HuH-7.5 (cell line): Measurements from ENCODE around the gene C1QL4.
"Not testable (repeated sequence)": the region's sequence is repeated elsewhere in the genome, so short reads cannot be mapped to it uniquely, and the experiment has no call there.

Experiments
- DNase-seq: peaks from one replicate; pipeline ENCODE4 v3.0.0; 2011; ENCODE audit warnings: low spot score

Gene C1QL4

DNA sequence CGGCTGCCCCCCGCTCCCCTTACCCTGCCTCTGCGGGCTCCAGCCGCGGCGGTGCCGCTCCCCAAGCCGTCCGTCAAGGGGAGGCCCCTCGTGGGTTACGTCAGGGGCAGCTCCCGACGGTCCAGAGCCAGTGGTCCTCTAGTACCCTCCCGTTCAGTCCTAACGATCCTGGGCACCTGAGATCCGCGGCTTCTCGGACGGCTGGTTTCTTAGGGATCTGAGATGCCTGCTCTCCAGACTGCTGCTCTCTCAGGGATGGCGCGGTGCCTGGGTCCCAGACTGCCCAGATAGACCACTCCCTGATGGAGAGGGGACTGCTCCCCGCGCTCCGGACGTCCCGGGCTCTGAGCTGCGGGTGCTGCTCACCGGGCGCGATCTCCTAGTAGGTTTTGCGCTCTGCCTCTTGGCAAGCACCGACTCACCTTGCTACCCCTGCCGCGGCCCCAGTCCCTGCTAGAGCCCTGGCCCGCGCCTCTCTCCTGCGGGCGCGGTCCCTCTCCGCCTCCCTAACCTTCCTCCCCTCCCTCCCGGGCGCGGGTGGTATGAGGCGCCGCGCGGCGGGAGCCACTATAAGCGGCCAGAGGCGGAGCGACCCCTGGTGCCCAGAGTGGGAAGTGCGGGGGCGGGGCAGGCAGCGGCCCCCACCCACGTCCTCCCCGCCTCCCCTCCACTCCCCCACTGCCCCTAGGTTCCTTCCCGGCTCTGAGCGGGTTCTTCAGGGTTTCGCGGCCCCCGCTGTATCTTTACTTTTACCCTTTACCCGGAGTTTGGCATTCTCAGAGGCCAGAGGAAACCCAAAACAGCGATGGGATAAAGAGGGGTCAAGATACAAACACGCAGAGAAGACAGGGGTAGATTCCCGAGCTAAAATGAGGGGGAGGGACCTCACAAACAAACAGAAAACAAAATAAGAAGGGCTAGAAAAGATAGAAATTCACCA lies at the start of gene C1QL4:
C1QL4 (minus strand) TSS at position 544 of the 940 bp plus-strand sequence. CDS start 711 bp downstream, outside the sequence.
- peak; percentile 98 for DNase-seq

DNA sequence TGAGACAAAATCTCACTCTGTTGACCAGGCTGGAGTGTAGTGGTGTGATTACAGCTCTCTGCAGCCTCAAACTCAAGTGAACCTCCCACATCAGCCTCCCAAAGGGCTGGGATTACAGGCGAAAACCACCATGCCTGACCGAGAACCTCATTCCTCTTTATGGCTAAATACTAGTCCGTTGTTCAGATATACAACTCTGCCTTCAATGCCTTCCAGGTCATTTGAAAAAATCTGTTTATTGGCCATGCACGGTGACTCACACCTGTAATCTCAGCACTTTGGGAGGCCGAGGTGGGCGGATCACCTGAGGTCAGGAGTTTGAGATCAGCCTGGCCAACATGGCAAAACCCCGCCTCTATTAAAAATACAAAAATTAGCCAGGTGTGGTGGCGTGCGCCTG lies 43.2 kb upstream of the C1QL4 start:
- not testable (repeated sequence) for DNase-seq

DNA sequence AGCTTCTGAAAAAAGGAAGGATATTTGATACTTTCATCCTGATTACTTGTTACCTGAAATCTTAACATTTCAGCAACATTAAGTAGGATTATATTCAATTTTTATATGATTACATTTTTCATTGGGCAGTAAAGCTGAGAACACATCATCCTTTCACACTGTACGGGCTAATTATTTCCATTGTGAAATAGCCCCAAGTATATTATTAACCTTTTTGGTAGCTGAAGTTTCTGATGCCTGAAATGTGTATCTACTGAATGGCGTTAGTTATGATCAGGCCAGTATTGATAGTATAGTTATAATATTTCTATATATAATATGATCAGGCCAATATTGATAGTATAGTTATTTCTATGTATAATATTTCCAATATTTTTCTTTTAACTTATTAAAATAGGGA lies 40.4 kb upstream of the C1QL4 start:
- DNase-seq: no peak

DNA sequence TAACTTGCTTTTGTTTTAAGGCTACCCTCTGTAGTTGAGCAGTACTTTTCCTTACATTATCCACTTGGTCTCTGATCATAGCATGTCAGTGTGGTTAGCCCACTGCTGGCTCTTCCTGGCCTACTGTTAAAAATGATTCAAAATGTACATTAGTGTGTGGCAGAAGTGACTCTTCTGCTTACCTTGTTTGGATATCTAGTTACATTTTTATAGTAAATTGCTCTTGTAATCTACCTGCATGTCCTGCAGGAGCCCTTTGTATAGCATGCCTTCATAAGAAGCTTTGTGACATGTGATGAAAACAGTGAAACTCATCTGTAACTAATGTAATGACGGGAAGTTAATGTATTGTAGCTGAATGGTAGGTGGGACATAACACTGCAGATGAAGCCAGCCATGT lies 38.4 kb upstream of the C1QL4 start:
- DNase-seq: no peak

DNA sequence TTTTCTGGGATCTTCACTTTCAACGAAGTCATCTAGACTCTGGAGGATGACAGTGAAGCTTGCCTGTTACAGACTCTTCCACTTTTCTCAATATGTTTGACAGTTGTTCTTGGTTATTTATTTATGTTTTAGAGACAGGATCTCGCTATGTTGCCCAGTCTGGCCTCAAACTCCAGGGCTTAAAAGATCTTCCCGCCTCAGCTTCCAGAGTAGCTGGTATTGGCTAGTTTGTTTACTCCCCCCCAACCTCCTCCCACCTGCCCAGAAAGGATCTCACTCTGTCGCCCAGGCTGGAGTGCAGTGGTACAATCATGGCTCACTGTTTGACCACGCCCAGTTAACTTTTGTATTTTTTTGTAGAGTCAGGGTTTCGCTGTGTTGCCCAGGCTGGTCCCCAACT lies 33.6 kb upstream of the C1QL4 start:
- no peak for DNase-seq

DNA sequence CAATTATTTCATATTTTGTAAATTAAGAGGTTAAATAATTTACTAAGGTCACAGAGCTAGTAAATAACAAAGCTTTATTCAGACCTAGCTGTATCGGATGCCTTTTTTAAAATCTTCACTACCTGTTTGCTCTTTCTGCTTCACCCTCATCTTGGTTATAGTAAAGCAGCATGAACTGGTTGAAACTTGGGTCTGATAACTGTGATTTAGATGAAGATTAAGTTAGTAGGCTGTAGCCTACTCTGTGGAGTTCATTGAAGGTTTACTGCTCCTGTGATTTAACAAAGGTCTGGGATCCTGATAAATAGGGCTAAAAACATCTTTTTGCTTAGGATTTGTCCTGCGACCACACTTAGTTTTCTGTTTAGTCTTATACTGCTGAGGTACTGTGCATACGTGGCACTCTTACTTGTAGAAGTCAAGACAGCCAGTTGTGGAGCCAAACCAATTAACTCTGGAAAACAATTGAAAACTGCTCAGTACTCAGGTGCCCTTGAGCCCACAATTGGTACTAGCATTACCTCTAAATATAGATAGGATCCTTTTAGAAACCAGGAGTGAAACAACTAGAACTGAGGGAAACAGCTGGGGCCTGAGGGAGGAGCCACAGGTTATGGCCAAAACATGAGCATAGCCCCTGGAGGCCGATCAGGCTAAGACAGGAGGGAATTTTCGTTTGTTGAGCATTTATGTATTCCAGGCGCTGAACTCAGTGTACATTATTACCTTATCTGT lies 32.6 kb upstream of the C1QL4 start:
- DNase-seq: peak; percentile 54

DNA sequence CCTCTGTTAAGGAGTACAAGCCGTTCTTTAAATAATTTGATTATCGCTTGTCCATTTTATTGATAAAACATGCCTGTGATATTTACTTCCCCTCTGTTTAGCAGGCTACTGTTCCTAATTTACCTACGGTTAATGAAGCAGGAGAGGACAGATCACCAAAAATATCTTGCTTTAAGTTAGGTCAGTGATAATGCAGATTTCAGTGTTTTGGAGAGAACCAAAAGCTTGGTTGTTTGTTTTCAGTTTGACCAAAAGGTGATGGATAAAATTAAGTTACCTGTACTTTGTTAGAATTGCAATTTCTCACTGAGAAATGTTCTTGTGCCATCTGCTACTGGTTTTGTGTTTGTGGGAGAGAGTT lies 31.2 kb upstream of the C1QL4 start:
- DNase-seq: no peak

DNA sequence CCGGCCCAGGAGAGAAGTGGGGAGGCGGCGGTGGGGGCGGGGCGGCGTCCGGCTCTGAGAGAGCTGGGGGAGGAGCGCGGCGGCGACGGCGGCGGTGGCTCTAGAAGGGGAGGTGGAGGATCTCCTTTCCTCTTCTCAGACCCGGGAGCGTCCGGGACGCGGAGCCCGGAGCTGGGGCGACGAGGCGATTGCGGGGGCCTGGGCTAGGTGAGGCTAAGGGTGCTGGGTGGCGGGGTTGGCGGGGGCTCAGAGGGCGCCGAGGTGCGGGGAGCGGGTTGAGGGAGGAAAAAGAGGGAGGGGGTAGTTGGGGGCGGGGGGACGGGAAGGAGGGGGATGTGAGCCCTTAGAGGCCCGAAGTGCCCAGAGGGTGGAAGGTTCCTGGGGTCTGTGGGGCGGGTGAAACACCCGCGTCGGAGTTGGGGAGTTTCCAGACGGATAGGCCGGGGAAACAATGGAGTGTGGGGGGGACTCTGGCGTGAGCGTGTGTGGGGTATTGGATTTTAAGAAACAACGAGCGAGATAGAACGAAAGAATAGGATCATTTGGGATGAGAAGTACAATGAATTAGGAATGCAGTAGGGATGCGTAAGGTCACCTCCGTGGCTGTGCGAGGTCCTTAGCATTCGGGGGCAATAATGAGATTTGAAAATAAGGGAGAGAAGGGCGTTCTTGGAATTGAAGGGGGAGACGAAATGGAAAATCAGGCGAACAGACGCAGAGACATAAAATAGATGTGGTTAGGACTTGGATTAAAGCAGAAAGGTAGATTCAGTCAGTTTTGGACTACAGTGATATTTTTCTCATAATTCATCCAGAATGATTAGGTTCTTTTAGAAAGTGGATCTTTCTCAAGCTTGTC lies 30.6 kb upstream of the C1QL4 start, which contains the start of gene SPATS2:
SPATS2 (plus strand) TSS at position 82 of the 859 bp plus-strand sequence. CDS start 93,551 bp downstream, outside the sequence.
- peak; percentile 47 for DNase-seq

DNA sequence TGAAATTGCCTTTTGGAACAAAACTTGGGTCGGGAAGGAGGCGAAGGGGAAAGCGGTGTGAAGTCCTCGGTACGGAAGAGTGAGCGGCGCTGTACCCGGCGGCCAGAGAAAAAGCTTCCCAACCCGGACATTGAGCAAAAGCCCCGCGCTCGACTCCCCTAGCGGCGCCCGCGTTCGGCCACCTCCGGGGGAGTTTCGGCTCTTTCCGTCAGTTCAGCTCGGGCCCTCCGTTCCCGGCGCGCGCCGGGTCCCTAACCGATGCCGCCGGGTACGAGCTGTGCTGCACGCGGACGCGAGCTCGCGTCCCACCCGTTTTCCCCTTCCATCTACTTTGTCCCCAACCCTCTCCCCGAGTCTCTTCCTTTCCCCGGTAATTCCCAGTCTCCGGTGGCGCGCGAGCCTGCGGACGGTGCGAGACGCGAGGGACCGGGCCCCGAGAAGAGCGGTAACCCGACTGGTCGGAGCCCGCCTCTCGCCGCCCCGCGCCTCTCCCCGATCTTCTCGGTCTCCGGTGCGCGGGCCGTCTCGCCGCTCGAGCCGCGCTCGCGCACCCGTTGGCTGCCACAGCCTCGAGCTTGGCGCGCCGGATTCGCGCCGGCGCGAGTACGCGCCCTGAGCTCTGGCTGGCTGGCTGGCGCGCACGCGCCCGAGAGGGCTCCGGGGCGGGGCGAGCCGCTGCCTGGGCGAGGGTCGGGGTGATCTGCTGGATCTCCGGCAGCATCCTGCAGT lies 29.8 kb upstream of the C1QL4 start:
- peak; percentile 93 for DNase-seq

DNA sequence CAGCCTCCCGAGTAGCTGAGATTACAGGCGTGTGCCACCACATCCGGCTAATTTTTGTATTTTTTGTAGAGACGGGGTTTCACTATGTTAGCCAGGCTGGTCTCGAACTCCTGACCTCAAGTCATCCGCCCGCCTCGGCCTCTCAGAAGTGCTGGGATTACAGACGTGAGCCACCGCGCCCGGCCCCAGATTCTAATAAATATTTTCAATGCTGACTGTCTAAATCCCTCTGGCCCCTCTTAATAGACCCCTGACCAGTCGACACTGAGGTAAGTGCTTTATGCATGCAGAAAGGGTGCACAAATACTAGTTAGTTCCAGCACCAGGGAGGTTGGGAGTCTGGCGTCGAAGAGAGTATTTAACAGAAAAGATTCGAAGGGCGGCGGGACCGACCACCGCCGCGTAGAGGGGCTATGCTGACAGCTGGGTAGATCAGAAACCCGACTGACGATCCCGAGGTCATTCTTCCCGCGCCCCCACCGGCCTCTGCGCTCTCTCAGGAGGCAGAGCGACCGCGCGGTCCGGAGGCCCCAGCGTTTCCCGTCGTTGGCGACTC lies 29.2 kb upstream of the C1QL4 start:
- no peak for DNase-seq

DNA sequence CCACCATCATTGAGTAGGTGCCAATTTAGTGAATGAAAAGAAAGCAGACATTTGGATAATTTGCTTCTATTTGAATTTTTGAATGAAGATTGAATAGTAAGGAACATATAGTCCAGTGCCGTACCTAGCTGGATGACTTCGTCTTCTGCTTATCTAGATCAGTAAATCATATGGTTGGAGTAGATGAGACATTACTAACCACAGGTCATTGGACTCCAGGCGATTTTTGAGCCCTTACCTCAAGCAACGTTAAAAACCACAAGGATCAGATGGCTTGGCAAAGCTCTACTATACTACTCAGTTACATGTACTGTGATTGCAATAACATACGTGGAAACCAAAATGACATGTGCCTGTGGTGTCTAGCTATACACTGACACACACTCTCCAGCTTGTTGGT lies 28.6 kb upstream of the C1QL4 start:
- no peak for DNase-seq

DNA sequence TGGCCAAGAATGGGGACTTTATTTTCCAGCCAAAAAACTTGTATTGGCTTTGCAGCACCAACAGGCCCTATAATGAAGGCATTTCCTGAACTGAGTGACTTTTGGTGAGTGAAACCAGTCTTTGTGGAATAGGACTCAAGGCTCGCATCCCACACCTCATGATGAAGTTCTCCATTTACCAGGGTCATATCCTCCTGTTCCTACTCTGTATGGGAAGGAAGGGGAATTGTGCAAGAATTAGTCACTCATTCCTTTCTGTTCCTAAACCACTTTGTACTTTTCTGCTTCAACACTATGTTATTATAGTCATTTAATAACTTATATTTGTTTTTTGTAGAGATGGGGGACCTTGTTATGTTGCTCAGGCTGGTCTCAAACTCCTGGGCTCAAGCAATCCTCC lies 28.0 kb upstream of the C1QL4 start:
- DNase-seq: no peak

DNA sequence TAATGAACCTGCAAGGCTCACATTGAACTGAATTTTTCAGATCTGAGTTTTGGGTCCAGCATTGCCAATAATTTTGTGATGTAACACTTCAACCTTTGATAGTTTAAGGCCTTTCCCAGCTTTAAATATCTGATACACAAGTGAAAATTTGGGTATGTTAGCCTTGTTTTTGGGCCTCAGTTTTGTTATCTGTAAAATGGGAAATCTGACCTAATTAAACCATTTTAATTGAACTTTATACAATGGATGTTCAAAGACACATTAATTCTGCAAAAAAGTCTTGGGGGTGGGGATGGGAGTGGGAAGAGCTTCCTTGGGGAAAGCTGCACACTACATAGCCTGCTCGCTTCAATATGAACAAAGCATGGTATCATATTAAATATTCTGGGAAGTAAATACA lies 25.1 kb upstream of the C1QL4 start:
- DNase-seq: no peak

DNA sequence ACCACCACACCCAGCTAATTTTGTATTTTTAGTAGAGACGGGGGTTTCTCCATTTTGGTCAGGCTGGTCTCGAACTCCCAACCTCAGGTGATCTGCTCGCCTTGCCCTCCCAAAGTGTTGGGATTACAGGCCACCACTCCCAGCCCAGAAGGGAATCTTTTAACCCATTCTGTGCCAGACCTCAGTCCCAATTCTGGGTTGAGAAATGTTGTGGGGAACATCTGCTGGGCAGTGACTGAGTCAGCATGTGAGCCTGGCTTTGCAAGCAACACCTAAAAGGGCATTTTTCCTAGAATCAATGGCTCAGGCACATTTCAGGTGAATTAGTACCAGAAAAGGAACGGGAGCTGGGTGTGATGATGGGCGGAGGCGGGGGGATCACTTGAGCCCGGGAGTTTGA lies 22.7 kb upstream of the C1QL4 start:
- no peak for DNase-seq

DNA sequence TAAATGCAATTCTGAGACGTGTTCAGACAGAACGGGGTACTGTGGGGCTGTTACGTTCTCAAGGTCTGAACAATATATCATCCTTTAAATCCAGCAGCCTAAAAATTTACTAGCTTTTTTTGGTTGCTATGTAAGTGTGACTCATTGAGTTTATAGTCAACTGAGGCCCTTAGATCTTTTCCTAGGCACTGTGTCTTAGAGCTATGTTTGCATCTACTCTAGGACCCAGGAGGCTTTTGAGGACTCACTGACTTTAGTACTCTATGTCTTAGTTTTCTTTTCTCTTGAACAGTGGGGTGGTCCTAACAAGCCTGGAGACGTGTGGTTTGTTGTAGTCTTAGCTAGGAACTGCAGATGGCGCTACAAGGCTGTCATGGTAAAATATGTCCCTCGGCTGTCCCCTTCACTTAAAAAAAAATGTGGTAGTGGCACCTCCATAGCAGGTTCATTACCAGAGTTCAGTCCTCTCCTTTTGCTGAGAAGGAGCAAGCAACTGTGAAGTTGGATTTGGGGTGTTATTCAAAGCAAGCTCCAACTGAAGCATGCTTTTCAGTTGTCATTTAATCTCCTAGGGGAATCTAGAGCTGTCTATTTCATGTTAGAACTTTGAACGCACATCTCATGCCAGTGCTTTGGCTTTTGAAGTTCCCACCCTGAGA lies 21.6 kb upstream of the C1QL4 start:
- peak; percentile 55 for DNase-seq

DNA sequence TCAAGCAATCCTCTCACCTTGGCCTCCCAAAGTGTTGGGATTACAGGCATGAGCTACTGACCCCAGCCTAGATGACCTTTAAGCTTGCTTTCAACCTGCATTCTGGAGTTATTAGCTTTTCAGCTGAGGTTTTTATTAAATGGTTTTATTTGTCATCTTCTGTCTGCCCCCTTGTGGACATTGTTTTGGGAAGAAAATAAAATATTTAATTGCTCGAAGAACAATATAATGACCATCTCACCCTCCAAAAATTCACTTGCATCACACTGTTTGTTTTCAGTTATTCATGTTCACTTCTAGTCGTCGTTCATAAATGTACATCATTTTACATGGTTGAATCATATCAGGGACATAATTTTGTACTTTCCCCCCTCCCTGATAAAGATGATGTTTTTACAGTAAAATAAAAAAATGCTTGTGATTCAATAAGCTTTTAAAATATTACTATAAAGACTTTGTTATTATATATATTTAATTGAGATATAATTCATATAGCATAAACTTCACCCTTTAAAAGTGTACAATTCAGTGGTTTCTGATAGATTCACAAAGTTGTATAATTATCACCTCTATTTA lies 20.2 kb upstream of the C1QL4 start:
- DNase-seq: no peak

DNA sequence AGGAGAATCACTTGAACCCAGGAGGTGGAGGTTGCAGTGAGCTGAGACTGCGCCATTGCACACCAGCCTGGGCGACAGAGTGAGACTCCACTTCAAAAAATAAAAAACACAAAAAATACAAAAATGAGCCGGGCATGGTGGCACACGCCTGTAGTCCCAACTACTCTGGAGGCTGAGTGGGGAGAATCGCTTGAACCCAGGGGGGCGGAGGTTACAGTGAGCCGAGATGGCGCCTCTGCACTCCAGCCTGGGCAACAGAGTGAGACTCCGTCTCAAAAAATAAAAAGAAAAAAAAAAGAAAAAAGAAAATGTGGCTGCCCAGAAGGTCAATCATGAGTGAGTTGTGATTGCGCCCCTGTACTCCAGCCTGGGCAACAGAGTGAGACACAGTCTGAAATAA lies 18.9 kb upstream of the C1QL4 start:
- no peak for DNase-seq

DNA sequence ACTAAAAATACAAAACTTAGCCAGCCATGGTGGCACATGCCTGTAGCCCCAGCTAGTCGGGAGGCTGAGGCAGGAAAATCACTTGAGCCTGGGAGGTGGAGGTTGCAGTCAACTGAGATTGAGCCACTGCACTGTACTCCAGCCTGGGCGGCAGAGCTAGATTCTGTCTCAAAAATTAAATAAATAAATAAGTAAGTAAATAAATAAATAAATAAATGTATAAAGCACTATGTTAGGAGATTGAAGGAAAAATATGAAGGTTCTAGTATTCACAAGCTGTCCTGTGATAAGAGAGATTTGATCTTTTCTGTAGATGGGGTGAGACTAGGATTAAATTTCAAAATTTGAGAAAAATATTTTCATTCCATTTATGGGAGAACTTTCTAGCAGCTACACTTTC lies 15.4 kb upstream of the C1QL4 start:
- DNase-seq: no peak

DNA sequence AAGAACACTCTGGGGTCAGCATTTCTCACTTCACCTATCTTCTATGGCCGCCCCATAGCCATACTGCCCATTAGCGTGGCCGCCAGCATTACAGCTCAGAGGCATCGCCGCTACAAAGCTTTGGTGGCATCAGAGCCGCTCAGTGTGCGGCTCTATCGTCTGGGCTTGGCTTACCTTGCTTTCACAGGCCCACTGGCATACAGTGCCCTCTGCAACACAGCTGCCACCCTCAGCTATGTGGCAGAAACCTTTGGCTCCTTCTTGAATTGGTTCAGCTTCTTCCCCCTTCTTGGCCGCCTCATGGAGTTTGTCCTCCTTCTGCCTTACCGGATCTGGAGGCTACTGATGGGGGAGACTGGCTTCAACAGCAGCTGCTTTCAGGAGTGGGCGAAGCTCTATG lies 12.3 kb upstream of the C1QL4 start:
- DNase-seq: no peak

DNA sequence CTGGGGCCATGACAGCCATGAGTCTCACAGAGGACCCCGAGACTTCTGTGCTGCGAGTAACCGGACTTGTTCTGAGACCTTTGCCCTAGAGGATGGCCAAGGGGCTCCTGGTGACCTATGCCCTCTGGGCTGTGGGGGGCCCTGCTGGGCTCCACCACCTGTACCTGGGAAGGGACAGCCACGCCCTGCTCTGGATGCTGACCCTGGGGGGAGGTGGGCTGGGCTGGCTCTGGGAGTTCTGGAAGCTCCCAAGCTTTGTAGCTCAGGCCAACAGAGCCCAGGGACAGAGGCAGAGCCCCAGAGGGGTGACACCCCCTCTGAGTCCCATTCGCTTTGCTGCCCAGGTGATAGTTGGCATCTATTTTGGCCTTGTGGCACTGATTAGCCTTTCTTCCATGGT lies 11.8 kb upstream of the C1QL4 start:
- DNase-seq: no peak
